Fibroblast of mammary gland (primary cell): ENCODE data around the gene IL23R.
A peak's percentile ranks its signal among the peaks of the same experiment; 100 is the strongest.

Source experiments
- DNase-seq: peaks from one replicate; pipeline ENCODE4 v3.0.0-alpha.2; 2010; ENCODE audit warnings: low read depth
- H3K4me3 ChIP-seq: 2 replicates; pipeline ENCODE4 v1.5.1; 2011; ENCODE audit warnings: low read depth, mild to moderate bottlenecking, low read length, moderate library complexity; ENCODE audit not compliant: control insufficient read depth
- CTCF ChIP-seq: conservative IDR thresholded peaks from 2 replicates; pipeline ENCODE4 v1.5.1; 2011; ENCODE audit warnings: low read depth, low read length, inconsistent platforms; ENCODE audit not compliant: control insufficient read depth, insufficient read depth

Gene IL23R

DNA sequence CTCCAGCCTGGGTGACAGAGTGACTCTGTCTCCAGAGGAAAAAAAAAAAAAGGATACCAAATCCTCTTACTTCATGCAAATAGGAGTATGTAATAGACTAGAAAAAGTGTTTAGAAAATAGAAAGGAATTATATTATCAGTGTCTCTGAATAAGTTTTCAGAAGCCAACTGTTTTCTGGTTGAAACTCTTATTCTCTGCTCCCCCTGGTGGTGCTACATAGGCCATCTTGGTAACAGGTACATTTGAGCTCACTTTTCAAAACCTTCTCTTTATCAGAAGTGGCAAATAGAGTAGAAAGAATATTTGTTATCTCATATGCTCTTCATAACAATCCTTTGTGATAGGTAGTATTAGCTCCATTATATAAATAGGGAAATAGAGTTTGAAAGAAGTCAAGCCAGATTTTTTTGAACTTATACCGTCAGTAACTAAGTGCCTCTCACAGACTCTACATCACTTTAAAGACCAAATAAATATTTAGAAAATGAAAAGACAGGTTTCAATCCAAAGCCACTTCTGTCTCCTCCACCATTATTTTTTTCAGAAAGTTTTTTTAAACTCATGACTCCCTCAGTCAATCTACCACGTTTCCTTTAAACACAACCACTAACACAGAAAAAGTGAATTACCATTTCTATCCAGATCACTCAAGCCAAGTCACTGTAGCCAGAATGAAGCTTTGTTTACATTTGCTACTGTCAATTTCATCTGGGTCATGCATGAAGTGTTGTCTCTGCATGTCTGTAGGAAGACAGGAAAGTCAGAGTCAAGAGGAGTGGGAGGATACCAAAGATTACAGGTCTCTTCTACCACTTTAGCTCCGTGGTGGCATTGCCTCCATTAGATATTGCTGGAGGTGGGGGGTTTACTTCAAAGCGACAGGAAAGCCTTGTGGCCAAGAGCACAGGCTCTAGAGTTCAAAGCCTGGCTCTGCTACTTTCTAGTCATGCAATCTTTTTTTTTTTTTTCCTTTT is 45.6 kb downstream of the IL23R start:
- peak; percentile 68 for TF ChIP-seq CTCF
- peak; percentile 36 for DNase-seq
- no peak overlapping the region for H3K4me3 ChIP-seq

DNA sequence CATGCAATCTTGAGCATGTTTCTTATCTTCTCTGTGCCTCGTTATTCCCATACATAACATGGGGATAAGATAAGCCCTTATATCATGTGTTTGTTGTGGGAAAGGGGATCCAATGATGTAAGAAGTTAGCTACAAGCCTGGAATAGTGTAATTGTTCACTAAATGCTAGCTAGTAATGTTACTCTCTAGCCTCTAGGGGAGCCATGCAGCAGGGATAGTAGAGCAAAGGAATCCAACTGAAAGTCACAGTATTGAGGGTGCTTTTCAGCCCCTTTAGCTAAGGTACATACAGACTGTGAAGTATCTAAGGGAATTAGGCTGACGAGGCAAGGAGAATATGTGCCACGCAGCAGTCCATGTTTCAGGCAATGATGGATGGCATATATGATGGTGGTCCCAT is 46.9 kb downstream of the IL23R start:
- peak; percentile 69 for TF ChIP-seq CTCF
- DNase-seq, result peak; percentile 17
- H3K4me3 ChIP-seq, result no peak overlapping the region

DNA sequence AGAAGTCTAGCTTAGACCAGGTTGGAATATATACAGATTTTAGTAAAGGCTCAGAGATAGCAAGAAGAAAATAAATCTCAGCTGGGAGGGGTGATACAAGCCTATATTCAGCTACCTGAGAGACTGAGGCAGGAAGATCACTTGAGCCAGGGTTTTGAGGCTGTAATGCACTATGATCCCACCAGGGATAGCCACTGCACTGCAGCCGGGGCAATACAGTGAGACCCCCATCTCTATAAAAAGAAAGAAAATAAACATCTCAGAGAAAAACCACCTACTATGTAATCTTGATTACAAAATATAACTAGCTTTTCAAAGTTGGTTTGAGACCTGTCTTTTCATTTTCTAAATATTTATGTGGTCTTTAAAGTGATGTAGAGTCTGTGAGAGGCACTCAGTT is 47.7 kb downstream of the IL23R start:
- TF ChIP-seq CTCF, result no peak
- no peak overlapping the region for H3K4me3 ChIP-seq
- DNase-seq, result no peak

- peak; percentile 35 for DNase-seq
Measured at GRCh38 chr1:67214420-67215174, 48.3 kb downstream of the IL23R start.

DNA sequence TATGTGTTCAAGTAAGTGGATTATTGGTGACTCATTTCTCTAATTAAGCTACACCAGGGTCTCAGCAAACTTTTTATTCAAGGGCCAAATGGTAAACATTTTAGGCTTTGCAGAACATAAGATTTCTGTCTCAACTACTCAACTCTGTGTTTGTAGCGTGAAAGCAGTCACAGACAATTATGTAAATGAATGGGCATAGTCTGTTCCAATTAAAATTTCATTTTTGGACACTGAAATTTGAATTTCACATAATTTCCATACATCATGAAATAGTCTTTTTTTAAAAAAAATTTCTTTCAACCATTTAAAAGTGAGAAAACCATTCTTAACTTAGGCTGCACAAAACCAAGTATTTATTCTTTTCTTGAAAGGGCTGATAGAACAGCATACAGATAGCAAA is 50.1 kb downstream of the IL23R start:
- H3K4me3 ChIP-seq, result no peak overlapping the region
- TF ChIP-seq CTCF, result no peak

More at GRCh38 chr1:67214420-67215174, 48.3 kb downstream of the IL23R start:
- H3K4me3 ChIP-seq, result no peak overlapping the region
- TF ChIP-seq CTCF, result peak; percentile 61

DNA sequence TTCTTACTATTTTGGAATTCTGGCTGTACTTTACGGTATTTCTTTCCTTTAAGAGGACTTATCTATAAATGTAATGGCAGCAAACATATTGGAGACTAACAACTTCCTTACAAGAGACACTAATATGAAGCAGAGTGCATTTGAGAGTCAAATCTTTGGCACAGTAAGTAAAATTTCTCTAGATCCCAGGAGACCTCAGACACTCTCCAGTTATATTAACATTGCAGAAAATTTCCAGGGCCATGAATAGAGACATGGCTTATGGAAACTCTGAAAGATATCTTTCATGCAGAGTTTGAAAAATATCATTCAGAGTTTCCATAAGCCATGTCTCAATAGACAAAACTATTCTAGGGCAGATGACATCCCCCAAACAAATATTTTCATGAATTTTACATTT is 51.2 kb downstream of the IL23R start:
- no peak overlapping the region for H3K4me3 ChIP-seq
- no peak for DNase-seq
- no peak for TF ChIP-seq CTCF

More for the DNA sequence above, 50.1 kb downstream of the IL23R start:
- no peak for DNase-seq
